ENCODE data around the gene PRXL2B. TPM values are rescaled to one million over a fixed set of nuclear protein-coding genes. Genes with fewer than 3 reads are reported as not detected.

Gene PRXL2B
- total RNA-seq, 1 donor from 2014 or later = 7.3 TPM

DNA sequence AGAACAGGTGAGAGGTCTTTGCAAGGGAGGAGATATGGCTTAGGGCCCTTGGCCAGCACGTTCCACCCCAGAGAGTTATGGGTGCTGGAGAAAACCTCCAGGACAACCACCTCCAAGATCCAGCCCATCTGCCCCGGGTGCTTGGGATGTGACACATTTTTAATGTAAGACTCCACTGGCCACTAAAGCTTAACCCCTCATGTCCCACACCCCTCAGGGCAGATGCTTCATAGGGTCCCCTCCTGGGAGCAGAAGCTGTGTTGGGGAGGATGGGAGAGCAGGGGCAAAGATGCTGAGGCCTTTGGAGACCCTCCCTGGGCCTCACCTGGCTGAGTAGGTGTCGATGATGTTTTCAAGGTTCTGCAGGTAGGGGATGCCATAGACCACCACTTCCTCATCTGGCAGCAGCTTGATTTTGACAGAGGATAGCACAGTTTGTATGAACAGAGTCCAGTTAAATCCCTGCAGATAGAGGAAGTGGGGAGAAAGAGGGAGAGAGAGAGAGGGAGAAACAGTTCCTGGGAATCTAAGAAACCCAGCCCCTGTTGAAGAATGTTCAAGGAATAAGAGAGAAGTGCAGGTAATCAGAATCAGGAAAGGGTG, 11.9 kb downstream of the PRXL2B start:
- no peak for DNase-seq

DNA sequence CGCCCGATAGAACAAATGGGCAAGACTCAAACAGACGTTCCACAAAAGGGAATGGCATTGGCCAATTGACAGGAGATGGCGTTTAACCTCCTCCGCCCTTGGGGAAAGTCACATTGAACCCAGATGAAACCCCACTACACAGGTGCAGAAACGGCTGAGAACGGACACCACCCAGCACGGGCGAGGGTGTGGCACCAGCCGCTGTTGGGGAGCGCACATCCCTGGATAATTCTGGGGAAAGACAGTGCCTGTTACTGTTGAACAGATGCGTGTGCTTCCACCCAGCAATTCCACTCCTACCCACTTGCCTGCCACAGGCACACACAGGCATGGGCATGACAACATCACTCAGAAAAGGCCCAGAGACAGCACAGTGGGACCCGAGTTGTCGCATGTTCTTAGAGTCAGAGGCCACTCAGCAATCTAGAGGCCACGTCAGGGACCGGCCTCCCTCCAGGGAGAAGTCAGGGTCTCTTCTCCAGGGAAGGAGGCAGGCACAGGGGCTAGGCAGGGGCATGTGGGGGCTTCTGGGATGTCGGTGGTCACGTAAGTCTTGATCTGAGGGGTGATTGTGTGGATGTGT, 15.2 kb downstream of the PRXL2B start:
- DNase-seq = no peak

DNA sequence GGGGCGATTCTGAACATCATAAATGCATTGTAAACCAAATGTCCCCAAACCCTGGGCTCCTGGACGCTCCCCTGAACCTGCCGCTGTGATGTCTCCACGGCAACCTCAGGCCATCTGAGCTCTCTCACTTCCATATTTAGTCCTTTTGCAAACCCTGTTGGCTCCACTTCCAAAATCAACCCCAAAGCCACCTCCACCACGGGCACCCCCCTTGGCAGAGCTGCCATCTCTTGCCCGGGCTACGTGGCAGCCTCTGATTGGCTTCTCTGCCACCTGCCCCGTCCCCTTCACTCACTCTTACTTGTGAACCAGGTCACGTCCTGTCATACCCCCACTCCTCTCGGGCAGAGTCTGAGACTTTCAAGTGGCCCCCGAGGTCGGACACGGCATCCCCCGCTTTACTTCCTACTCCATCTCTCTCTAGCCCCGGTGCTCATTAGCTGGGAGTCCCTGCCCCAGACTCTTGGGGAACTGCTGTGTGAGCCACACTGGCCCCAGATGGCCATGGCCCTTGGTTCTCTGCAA, 15.8 kb downstream of the PRXL2B start:
- no peak for DNase-seq

DNA sequence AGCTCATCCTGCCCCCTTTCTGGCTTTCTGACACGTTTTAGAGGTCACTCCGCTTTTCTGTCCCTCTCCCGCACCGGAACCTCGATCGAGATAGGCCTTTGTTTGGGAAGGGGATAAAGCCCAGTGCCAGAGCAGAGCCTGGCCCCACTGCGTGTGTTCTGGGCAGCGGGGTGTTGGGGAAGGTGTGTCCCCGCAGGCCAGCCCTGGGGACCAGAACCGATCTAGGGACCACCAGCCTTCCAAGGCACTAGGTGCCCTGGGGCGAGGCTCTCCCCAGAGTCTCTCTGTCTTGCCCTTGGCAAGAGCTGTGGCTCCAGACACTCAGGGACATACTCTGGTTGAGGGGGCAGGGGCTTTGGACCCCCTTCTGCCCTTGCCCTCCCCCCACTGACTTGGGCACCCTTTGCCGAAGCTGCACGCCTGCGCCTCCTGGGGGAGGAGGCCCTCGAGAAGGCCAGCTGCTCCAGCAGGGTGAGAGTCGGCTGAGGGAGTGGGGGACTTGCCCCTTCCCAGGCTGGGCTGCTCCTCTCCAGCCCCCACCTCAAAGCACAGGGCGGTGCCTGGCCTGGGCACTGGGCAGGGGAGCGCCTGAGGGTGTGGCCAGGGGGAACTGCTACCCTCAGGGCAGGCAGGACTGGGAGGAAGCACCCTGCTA, 16.4 kb downstream of the PRXL2B start:
- no peak for DNase-seq

DNA sequence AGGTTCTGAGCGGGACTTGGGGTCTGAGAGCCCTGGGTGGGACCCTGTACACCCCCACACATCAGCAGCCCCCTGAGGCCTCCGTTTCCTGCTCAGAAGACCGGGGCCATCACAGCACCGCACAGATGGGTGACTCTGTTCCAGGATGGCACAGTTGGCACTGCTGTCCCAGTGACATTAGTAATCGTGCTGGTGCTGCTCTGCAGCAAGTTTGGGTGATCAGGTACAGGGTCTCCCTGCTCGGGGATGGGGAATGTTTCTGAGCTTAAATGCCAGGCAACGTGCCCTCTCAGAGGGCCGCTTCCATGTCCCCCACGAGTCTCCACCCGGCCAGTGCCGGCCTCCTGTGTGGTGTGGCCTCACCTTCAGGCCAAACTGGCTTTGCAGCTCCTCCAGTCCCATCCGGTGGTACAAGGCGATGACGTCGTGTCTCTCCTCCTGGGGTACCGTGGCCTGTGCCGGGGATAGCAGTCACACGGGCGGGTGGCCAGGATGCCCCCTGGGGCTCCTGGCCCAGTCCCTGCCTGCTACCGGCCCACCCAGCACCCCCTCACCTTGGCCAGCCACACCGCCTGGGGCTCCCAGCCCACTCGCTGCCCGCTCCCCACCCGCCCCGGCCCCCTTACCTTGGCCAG, 17.1 kb downstream of the PRXL2B start:
- DNase-seq = no peak

DNA sequence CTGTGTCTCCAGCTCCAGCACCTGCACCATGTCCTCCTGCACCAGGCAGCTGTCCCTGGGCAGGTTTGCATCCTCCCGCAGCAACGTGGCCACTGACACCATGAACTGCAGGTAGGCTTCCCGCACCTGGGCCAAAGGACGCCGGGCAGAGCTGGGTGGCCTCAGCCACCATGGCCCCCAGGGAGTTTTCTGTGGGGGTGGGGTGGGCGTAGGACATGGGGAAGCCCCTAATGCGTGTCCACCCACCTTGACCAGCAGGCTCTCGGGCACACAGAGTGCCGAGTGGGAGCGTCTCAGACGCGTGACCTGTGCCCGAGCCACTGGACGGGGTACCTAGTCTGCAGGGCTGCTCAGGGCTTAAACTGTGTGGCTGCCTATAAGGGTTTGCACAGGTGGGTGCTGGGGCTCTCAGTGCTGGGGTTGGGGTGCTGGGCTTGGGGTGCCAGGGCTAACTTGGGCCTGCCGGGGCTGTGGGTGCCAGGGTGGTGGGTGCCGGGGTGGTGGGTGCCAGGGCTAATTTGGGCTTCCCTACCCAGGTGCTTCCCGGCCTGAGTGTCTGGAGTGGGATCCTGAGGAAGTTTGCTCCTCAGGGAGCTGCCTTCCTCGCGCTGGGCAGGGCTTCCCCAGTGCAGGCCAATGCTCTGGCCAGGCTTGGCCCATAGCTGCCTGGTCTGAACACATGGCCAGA, 17.7 kb downstream of the PRXL2B start:
- DNase-seq = no peak

DNA sequence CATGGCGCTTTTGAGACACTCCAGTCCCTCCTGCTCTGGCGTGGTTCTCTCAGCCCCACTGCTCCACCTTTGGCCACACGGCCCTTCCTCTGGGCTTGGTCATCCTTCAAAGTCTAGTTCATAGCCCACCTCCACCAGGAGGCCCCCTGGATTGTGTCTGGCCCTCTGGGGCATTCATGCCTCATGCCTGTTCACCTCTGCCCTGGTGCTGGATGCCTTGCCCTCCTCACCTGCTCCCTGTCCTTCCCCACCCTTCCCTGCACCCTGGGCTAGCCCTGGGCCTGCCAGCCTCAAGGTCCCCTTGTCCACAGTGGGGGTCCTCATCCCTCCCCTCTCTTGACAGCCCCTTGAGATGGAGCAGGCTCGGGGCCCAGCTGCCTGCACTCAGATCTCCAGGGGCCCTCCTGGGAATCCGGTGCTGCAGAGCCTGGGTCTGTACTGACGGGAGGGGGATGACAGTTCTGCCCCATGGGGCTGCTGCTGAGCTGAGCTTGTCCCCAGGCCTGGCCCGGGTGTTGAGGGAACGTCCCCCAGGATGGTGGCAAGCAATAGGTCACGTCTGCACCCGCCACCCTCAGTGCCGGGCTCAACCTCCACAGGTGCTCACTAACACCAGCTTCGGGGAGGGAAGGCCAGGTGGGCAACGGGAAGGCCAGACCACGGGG, 18.4 kb downstream of the PRXL2B start:
- no peak for DNase-seq

DNA sequence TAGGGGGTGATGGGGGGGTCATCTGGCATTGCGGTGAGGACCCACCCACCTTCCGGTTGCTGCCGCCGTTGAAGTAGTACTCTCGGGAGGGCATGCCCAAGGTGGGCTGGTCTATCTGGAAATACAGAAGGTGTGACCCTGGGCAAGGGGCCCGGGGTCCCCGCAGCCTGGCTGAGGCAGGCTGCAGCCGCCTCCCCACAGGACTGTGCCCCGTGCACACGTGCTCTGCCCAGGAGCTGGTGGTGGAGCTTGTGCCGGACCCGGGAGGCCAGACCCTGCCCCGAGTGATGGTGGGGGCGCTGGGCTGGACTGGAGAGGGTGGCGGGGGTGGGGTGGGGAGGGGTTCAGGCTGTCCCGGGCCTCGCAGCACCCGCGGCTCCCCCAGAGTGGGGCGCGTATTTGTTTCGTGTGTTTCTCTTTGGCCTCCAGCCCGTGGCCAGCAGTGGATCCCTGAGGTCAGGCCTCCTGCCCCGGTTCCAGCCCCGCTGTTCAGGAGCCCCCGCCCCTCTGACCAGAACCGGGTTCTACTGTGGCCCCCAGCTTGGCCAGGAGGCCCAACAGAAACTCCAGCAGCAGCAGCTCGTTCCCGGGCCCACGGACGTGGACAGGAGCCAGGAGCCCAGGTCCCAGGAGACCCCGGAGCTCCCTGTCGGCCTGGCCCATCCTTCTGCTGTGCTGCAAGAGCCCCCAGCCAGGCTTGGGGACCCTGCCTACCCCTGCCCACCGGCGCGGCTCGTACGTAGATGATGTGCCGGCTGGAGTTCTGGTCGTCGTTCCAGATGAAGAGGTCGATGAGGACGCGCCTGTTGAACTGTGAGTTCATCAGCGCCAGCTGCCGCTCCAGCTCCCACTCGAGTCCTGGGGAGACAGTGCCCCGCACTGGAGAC, 19.2 kb downstream of the PRXL2B start:
- no peak for DNase-seq

DNA sequence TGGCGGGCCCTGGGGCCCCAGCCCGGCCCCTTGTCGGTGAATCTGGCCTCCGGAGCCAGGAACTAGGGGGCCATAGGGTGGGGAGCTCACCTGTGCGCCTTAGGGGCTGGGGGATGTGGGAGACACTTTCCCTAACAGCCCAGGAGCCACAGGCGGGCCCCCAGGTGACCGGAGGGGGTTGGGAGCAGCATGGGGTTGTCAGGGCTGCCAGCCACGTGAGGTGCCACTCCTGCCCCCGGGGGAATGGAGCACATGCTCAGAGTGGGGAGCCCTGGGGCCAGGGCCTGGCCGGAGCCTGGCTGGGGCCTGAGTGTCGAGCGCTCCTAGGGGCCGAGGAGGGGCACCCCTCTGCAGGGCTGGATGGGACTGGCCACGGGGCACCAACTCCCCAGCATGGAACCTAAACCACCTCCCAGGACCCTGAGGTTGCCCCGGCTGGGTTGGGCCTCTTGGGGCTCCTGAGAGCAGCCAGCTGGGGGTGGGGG, 19.9 kb downstream of the PRXL2B start:
- DNase-seq = no peak

DNA sequence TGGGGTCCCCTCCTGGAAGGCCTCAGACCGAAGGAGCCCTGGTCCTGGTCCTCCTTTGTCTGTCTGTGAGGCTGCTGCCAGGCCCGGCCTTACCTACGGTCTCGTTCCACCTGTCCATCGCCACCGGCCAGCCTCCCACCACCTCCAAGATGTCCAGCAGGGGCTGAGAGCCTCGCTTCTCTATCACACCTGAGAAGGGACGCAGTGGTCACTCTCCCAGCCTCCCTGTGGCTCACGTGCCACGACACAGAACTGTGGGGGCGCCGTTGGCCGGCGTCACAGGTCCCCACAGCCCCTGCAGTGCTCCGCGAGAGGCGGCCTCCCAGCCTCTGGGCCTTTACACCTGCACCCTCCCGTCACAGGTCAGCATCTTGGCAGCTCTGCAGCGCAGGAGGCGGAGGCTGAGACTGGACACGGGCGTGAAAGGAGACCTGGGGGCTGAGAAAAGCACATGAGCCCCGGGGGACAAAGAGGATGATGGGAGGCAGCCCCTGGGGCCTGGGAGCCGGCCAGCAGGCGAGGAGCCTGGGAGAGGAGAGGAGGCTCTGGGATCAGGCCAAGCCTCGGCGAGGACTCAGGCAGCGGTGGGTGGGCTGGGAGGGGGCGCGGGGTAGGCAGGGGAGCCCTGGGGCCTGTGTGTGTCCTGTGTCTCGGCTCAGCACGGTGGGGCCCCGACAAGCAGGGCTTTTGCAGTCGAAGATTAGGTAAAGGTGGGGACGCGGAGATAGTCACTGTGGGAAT, 20.5 kb downstream of the PRXL2B start:
- DNase-seq = no peak

DNA sequence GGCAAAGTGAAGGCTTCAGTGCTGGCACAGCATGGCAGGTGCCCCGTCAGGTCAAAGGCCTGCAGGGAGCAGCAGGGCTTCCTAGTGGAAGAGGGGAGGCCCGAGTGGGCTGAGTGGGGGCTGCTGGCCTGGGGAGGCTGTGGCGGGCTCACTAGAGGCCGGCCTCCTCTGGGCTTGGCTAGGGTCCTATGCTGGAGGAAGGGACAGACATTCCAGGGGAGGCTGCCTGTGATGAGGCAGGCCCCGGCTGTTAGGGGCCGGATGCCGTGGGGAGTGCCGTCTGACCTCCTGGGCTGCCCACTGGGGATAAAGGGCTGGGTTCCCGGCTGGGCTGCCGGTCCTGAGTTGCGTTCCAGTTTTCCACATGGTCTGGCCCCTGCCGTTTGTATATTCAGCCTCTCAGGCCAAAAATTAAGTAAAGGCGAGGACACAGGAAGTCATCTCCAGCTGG, 21.1 kb downstream of the PRXL2B start:
- DNase-seq = no peak

DNA sequence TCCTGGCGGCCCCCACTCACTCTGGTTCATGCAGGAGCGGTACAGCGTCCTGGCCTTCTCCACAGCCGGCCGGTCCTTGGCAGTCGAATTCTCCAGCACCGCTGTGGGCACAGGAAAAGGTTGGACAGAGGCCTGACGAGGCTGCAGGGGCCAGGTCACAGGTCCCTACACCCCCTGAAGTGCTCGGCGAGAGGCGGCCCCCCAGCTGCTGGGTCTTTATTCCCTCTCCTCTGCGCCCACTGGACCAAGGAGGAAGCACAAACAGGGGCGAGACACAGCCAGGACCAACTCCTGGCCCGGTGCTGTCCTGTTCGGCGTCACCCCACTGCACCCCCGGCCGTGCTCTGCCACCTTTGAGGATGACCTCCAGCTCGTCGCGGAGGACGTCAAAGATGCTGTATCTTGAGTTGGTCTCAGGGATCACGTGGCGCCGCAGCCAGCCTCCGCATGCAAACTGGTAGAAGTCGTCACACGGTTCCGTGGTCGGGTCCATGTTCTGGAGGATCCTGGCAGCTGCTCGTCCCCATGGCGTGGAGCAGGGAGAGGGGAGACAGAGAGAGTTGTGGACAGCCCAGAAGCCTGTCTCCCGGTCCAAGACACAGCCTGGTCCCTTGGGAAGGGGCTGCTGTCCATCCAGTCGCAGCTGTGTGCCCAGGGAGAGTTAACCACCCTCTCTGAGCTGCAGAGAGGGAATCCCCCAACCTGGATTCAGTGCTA, 22.9 kb downstream of the PRXL2B start:
- DNase-seq = no peak

DNA sequence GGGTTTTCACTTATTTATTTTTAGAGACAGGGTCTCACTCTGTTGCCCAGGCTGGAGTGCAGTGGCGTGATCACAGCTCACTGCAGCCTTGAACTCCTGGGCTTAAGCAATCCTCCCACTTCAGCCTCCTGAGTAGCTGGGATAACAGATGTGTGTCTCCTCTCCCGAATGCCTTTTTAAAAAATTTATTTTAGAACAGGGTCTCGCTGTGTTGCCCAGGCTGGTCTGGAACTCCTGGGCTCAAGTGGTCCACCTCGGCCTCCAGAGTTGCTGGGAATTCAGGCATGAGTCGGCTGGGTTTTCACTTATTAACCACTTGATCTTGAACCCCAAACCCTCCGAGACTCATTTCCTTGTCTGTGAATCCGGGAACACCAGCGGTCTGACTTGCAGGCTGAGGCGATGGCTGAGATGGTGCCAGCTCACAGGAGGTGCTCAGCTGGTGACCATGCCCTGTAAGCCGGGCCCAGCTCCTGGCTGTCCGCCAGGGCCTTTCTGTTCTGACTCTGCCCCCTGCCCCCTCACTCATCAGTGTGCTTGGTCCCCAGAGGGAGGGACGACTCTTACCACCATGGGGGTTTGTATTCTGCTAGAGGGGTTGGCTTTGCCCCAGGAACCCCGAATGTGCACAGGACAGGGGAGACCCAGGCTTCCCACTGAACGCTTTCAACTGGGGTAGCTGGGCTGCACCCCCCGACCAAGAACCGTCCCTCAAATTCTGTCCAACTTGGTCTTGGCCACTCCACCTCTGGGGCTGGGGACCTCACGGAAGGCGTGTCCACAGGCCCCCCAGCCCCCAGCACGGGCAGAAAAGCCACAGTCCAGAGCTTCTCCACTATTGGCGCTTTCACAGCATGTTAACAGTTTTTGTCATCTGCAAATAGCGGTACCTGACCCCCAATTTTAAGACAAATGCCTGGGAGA, 23.7 kb downstream of the PRXL2B start:
- no peak for DNase-seq

DNA sequence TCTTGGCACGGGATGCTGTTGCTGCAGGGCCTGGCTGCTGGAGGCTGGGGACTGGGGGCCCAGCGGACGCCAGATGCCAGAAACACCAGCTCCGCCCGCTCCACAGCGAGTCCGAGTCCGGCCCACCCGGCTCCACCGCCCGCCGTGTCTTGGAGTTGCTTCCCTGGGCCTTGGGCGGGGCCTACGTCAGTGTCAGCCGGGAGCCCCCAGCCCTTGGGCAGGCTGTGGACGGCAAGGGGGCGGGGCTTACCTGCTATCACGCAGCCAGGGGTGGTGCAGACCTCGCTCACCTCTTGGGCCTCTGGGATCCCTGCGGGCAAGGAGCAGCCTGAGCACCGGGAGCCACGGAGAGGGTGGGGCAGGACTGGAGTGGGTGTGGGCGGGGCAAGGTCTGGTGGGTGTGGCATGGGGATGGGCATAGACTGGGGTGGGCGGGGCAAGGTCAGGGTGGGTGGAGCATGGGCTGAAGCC, 24.5 kb downstream of the PRXL2B start:
- DNase-seq = no peak

DNA sequence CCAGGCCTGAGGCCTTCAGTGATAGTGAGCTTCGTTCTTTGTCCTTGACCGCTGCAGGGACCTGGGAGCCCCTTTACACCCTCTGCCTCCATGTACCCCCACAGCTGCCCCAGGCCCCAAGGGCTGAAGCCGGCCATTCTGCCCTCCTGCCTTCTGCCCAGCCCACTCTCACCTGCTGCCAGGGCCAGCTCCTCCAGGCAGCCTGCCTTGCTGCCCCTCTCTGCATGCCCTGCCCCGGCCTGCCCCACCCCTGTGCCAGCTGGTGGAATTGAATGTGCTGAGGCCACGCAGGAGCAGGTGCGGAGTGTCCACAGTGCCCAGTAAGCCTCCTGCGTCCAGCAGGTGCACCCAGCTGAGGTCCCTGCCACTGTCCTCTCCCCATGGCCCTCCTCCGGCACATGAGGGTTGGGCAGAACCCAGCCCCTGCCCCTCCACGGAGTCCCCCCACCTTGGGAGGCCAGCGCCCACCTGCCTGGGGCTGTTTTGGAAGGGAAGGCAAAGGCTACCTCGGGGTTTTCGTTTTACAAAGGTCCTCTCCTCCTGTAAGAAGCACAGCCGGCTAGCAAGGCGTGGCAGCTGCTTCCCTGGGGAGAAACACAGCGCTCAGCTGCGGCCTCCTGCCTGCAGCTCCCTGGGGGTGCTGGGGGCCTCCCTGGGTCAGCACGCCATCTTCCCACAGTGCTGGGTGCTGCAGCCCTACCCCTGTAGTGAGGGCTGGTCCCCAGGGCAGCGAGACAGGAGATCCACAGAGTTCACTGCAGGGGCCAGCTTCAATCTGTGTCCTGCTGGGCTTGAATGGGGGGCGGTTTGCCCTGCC, 25.3 kb downstream of the PRXL2B start:
- DNase-seq = no peak

DNA sequence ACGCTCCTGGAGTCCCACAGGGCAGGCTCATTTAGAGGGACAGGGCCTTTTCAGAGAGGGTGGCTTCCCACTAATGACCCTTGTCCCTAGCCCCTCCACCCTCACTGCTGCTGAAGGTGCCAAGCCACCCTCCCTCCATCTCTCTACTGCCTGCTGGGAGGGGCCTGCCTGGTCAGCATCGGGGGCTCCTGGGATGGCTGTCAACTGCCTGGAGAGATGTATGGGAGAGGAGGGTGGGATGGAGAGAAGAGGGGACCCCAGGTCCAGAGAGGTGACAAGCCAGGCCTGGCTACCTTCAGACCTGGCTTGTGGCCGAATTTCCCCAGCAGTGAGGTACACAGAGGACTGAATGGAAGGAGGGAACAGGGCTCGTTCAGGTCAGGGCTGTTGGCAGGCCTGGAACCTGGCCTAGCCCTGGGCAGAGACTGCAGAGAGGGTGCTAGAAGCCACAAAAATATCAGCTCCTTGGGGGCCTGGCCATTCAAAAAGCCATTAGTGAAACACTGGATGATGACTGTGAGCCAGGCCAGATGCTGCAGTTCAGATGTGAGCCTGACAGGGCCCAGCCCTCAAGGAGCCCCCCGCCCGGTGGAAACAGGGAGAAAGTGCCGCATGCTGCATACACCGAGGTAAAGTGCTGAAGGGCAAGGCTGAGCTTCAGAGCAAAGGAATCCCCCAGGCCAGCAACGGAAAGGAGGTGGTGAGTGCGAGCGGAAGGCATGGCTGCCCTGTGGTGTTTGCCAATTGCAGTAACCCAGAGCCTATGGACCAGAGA, 26.2 kb downstream of the PRXL2B start:
- no peak for DNase-seq

Measured in skin of body (tissue), 2 donors.